Measurements from ENCODE around the gene ILKAP. TPM values are rescaled to one million over a fixed set of nuclear protein-coding genes. Genes with fewer than 3 reads are reported as not detected.

The ILKAP gene
- total RNA-seq, 2 donors from 2014 or later = 22.8 to 44.8 TPM

DNA sequence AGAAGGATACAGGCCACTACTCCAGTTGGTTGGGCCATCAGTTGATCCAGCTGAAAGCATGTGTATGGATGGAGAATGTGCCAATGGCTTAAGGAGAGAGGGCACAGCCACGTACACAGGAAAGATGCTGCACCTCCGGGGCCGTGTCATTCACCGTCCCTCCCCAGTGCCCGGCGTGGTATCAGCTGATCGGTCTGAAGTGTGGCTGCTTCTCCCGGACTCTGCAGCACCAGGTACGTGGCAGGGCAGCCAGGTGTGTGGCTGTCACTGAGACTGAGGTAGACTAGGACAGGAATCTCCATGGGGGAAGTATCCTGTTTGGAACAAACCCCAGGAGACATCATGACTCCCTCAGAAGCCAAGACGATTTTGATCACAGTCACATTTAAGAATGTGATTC is 48.9 kb downstream of the ILKAP start:
- 85 to 91% methylated on average over 9 to 10 of the region's 10 CpGs for WGBS, 2 donors
- Histone ChIP-seq H3K4me3 (no peak overlapping the region), H3K27ac (no peak overlapping the region), H3K27me3 (peaks cover 0 to 5% of the 10 kb centered on the region in 2 donors), H3K9me3 (no peaks in the 10 kb centered on the region), H3K4me1 (peaks cover 4% of the 10 kb centered on the region), H3K36me3 (replicated peaks in 1 of 2; ENCODE audit: insufficient read depth in 1 of 2, low read depth in 2 of 2) (no peaks in the 10 kb centered on the region)
- TF ChIP-seq, protein P1, sequence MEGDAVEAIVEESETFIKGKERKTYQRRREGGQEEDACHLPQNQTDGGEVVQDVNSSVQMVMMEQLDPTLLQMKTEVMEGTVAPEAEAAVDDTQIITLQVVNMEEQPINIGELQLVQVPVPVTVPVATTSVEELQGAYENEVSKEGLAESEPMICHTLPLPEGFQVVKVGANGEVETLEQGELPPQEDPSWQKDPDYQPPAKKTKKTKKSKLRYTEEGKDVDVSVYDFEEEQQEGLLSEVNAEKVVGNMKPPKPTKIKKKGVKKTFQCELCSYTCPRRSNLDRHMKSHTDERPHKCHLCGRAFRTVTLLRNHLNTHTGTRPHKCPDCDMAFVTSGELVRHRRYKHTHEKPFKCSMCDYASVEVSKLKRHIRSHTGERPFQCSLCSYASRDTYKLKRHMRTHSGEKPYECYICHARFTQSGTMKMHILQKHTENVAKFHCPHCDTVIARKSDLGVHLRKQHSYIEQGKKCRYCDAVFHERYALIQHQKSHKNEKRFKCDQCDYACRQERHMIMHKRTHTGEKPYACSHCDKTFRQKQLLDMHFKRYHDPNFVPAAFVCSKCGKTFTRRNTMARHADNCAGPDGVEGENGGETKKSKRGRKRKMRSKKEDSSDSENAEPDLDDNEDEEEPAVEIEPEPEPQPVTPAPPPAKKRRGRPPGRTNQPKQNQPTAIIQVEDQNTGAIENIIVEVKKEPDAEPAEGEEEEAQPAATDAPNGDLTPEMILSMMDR (IDR thresholded peaks at IDR 0.05) = no peak
- TF ChIP-seq POLR2A (IDR thresholded peaks at IDR 0.05) = no peak
- ATAC-seq (no peak), DNase-seq (no peak)
- intact Hi-C loops (cut with DNase I) = no loop called here

- WGBS, 2 donors = 79 to 80% methylated on average over 19 to 20 of the region's 22 CpGs
Measured at GRCh38 chr2:238152771-238153688, 50.5 kb downstream of the ILKAP start.

GRCh38 chr2:238151628-238152235 is 51.8 kb downstream of the ILKAP start:
- intact Hi-C loops (cut with DNase I) = no loop called here
- H3K27ac ChIP-seq = no peak overlapping the region
- ATAC-seq = no peak
- TF ChIP-seq, protein P1 (IDR thresholded peaks at IDR 0.05) = no peak
- no peak for TF ChIP-seq POLR2A (IDR thresholded peaks at IDR 0.05)
- DNase-seq = no peak
- no peaks in the 10 kb centered on the region for H3K27me3 ChIP-seq
- H3K36me3 ChIP-seq (replicated peaks in 1 of 2; ENCODE audit: insufficient read depth in 1 of 2, low read depth in 2 of 2) = no peaks in the 10 kb centered on the region
- H3K4me3 ChIP-seq = no peak overlapping the region
- H3K4me1 ChIP-seq = no peaks in the 10 kb centered on the region
- 84 to 95% methylated on average over 4 to 16 of the region's 16 CpGs for WGBS, 2 donors
- H3K9me3 ChIP-seq = no peaks in the 10 kb centered on the region

More at GRCh38 chr2:238152771-238153688, 50.5 kb downstream of the ILKAP start:
- no peaks in the 10 kb centered on the region for H3K4me1 ChIP-seq
- no peak for ATAC-seq
- intact Hi-C loops (cut with DNase I) = no loop called here
- no peaks in the 10 kb centered on the region for H3K27me3 ChIP-seq
- H3K9me3 ChIP-seq = no peaks in the 10 kb centered on the region
- H3K36me3 ChIP-seq (replicated peaks in 1 of 2; ENCODE audit: insufficient read depth in 1 of 2, low read depth in 2 of 2) = no peaks in the 10 kb centered on the region
- no peak for TF ChIP-seq POLR2A (IDR thresholded peaks at IDR 0.05)
- TF ChIP-seq, protein P1 (IDR thresholded peaks at IDR 0.05) = no peak
- no peak overlapping the region for H3K27ac ChIP-seq
- no peak for DNase-seq
- H3K4me3 ChIP-seq = no peak overlapping the region

DNA sequence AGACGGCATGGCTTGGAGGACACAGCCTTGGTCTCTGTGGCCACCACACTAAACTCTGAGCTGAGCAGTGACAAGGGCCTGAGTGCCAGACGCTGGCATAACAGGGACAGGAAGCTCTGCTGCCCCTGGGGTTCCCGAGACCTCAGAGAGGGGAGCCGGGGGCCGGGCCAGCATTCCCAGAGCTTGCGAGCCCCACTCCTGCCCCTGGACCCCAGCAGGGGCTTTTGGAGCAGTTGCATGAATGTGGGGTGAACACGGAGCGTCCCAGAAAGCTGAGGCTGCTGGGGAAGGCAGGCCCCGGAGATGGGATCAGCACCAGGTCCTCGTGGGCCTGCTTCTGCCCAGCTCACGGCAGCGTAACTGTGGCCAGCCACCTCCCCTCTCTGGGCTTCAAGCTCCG is 52.3 kb downstream of the ILKAP start:
- no peak overlapping the region for H3K27ac ChIP-seq
- no peaks in the 10 kb centered on the region for H3K36me3 ChIP-seq (replicated peaks in 1 of 2; ENCODE audit: insufficient read depth in 1 of 2, low read depth in 2 of 2)
- H3K27me3 ChIP-seq = no peaks in the 10 kb centered on the region
- WGBS, 2 donors = 82% methylated on average over 12 of the region's 13 CpGs; no CpG with 5 or more reads in 1 of the 2 donors
- H3K4me1 ChIP-seq = no peaks in the 10 kb centered on the region
- no peaks in the 10 kb centered on the region for H3K9me3 ChIP-seq
- no peak overlapping the region for H3K4me3 ChIP-seq
- no peak for TF ChIP-seq POLR2A (IDR thresholded peaks at IDR 0.05)
- TF ChIP-seq, protein P1 (IDR thresholded peaks at IDR 0.05) = no peak
- ATAC-seq (no peak), DNase-seq (no peak)
- intact Hi-C loops (cut with DNase I) = no loop called here
